GM12891 (cell line): Measurements from ENCODE around the gene PAGE1.

Experiments
- DNase-seq: peaks from one replicate; pipeline ENCODE4 v3.0.0; 2011; ENCODE audit warnings: low spot score; ENCODE audit not compliant: insufficient read length
- FAIRE-seq: peaks from 2 replicates; lab custom pipeline; 2011; peaks lifted over from hg19 to GRCh38; lab: Jason Lieb, UNC
- PAX5 ChIP-seq: IDR thresholded peaks from 2 replicates; pipeline ENCODE4 v1.6.1; 2011; ENCODE audit warnings: low read length, moderate library complexity, mild to moderate bottlenecking; ENCODE audit not compliant: insufficient read depth, severe bottlenecking
- POLR2A ChIP-seq: IDR thresholded peaks from 2 replicates; pipeline ENCODE4 v1.6.1; 2011; ENCODE audit warnings: low read depth, low read length, control low read depth
- POLR2AphosphoS5 ChIP-seq: IDR thresholded peaks from 2 replicates; pipeline ENCODE4 v1.6.1; 2011; ENCODE audit warnings: low read depth, low read length, control low read depth
- POU2F2 ChIP-seq: IDR thresholded peaks from 2 replicates; pipeline ENCODE4 v1.6.1; 2011; ENCODE audit warnings: low read depth, mild to moderate bottlenecking, control low read depth, low read length, moderate library complexity
- SPI1 ChIP-seq: IDR thresholded peaks from 2 replicates; pipeline ENCODE4 v1.6.1; 2011; ENCODE audit warnings: low read depth, low read length, control low read depth
- TAF1 ChIP-seq: IDR thresholded peaks from 2 replicates; pipeline ENCODE4 v1.6.1; 2011; ENCODE audit warnings: low read depth, low read length, control low read depth

The PAGE1 gene

DNA sequence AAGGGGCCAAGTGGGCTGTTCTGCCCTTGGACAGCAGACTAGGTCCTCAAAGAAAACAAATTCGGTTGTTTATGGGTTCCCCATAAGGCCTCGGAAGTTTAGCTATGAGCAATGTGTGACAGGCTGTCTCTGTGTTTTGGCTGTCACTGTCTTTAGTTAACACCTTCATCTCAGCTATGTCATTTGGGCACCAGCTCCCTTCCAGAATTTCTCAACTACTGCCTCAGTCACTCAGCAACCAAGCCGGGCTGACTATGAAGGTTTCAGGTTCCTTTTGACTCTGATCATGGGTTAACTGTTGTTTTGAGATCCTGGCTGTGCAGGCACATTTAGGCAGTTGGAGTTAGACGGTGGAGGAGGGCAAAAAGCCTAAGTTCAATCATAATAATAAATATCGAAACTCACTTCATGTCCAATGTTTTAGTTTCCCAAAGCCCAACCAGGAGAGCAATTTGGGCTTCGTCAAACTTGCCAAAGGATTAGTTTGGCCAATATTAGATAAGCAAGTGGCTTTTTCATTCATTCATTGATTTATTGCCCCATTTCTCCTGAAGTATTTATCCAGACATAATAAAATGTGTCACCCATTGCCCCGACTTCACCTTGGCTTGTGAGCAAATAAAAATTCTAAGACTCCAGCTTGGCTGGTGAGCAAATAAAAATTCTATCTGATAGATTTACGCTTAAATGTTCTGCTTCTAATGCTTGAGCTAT, 9.1 kb upstream of the PAGE1 start:
- TF ChIP-seq POU2F2 (no peak), PAX5 (no peak), POLR2AphosphoS5 (no peak), SPI1 (no peak), TAF1 (no peak), POLR2A (no peak)
- DNase-seq (no peak), FAIRE-seq (no peak)

- FAIRE-seq (no peak), DNase-seq (no peak)
- TF ChIP-seq TAF1 (no peak), POLR2AphosphoS5 (no peak), POU2F2 (no peak), SPI1 (no peak), POLR2A (no peak), PAX5 (no peak)
Observed at GRCh38 chrX:49701933-49702332, 6.1 kb upstream of the PAGE1 start.

DNA sequence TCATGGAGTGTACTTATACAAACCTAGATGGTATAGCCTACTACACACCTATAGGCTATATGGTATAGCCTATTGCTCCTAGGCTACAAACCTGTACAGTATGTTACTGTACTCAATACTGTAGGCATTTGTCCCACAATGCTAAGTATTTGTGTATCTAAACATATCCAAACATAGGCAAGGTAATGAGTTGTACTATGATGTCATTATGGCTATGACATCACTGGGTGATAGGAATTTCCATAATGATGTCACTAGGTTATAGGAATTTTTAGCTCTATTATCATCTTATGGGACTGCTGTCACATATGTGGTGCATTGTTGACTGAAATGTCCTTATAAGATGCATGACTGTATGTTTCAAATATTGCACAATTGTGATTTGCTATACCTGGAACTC, 5.5 kb upstream of the PAGE1 start:
- no peak for DNase-seq
- no peak for FAIRE-seq
- TF ChIP-seq POU2F2 = no peak
- TF ChIP-seq SPI1 = no peak
- no peak for TF ChIP-seq PAX5
- TF ChIP-seq POLR2A = no peak
- no peak for TF ChIP-seq TAF1
- no peak for TF ChIP-seq POLR2AphosphoS5

DNA sequence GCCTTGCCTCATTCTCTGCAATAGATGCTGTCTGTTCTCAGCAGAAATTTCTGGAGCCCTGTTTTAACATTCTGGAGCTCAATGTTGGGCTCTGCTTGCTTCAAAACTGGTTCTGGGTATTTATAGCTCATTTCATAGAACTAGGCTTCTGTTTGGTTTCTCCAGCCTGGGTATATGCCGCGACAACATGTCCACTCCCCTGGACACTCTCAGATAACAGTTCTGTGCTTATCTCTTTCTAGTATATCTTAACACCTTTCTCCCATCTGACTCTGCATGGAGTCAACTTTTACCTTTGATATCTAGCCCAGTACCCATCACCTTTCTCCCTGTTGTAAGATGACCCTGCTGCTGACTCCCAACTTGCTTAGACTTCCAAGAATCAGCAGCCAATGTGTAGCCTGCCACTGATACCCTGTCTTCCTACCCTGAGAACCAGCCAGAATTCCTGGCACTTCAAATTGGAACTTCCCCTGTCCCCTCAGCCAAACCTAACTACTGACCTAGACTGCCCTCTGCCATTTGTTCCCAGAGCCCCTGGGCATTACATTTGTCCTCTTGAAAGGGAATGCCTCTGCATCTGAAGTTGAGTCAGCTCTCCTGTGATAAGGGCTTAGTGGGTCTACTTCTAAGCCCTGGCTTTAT, 20.6 kb downstream of the PAGE1 start:
- no peak for FAIRE-seq
- no peak for DNase-seq
- no peak for TF ChIP-seq POLR2AphosphoS5
- TF ChIP-seq POU2F2 = no peak
- no peak for TF ChIP-seq PAX5
- TF ChIP-seq POLR2A = no peak
- TF ChIP-seq TAF1 = no peak
- TF ChIP-seq SPI1 = no peak

DNA sequence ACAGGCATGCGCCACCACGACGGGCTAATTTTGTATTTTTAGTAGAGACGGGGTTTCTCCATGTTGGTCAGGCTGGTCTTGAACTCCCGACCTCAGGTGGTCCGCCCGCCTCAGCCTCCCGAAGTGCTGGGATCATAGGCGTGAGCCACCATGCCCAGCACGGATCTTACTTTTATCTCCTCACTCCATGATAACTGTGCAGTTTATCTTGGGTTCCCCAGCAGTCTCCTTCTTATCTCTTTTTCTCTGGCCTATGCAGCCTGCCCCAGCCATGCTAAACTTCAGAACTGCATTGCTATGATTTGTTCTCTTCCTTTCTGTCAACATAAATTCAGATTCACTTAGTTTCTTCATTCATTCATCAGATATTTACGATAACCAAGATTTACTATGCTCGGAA, 22.4 kb downstream of the PAGE1 start:
- TF ChIP-seq TAF1 (no peak), POU2F2 (no peak), POLR2AphosphoS5 (no peak)

DNA sequence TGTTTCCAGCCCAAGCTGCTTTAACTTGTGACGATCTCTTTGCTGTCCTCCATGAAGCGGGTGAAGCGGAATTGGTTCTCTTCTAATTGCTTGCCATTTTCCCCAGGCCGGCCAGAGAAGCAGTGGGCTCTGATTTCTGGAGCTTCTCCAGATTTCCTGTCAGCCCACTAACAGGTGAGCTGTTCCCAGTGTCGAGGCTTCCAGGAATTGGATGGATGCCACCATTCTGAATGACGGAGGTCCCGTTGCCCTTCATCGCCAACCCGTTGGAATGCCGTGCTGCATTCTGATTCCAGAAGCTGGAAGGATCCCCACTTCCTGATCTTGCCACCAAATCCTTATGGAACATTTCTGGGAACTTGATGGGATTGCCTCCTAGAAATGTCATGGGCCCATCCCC, 31.0 kb downstream of the PAGE1 start:
- no peak for TF ChIP-seq PAX5
- TF ChIP-seq POU2F2 = no peak
- no peak for TF ChIP-seq SPI1
- no peak for TF ChIP-seq TAF1
- no peak for TF ChIP-seq POLR2A
- TF ChIP-seq POLR2AphosphoS5 = no peak
- FAIRE-seq (no peak), DNase-seq (no peak)

More for the DNA sequence above, 22.4 kb downstream of the PAGE1 start:
- FAIRE-seq = no peak
- DNase-seq = no peak

DNA sequence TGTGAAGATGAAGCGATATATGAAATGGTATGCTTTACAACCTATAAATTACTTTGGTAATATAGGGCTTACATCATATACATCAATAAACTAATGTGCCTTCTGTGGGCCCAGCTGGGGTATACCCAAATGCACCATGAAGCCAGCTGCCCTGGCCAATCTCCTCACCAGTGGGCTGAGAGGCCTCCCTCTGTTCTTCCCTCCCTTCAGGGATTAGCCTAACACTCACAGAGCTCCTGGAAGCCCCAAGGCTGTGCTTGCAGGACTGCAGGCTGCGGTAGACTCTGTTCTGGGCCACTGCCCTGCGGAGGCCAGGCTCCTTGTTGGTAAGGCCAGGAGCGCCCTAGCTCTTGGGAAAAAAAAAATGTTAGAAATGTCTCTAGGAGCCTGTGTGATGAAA, 33.9 kb downstream of the PAGE1 start:
- DNase-seq = no peak
- FAIRE-seq = no peak
- TF ChIP-seq PAX5 (no peak), POLR2AphosphoS5 (no peak), POLR2A (no peak), POU2F2 (no peak), SPI1 (no peak)

DNA sequence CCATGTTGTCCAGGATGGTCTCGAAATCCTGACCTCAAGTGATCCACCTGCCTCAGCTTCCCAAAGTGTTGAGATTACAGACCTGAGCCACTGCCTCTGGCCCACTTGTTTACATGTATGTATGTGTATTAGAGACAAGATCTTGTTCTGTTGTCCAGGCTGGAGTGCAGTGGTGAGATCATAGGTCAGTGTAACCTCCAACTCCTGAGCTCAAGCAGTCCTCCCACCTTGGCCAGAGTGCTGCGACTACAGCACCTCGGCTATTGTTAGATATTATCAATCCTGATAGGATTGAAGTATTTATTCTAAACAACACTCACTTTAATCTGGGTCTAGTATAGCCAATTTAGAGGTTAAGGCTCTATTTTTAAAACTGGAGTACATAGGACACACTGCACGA, 36.0 kb downstream of the PAGE1 start:
- FAIRE-seq (no peak), DNase-seq (no peak)
- TF ChIP-seq POLR2A (no peak), PAX5 (no peak), TAF1 (no peak), POU2F2 (no peak), SPI1 (no peak), POLR2AphosphoS5 (no peak)

GRCh38 chrX:49656533-49656932, 39.3 kb downstream of the PAGE1 start:
- DNase-seq (no peak), FAIRE-seq (no peak)
- TF ChIP-seq POLR2AphosphoS5 = no peak
- no peak for TF ChIP-seq POU2F2
- TF ChIP-seq POLR2A = no peak
- TF ChIP-seq TAF1 = no peak
- TF ChIP-seq SPI1 = no peak; the same call in 1 of the 2 replicates
- TF ChIP-seq PAX5 = no peak

DNA sequence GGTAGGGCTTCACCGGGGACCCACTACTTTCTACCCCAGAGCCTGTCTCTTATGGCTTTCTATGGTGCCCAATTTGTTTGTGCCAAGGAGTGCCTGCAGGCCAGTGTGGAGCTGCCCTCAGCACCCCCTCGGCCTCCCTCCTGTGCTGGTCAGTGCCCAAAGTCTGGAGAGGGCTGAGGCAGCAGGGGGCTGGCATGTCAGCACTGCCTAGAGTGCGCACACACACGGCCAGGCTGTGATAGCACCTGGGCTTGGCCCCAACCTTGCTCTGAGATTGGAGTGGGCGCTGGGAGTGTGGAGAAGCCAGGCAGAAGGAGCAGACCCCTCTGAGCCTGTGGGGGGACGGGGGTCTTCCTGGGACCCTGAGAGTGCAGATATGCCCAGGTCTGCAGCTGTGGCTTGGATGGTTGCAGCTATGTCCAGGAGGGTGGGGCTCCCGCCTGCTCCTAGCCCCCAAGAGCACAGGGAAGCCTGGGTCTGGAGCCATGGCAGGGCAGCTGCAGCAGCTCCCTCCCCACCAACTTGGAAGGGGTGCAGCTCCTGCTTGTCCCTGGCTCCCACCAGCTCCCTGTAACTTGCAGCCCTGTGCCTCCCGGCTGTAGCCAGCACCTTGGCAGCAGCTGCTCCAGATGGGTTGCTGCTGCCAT, 50.7 kb downstream of the PAGE1 start:
- FAIRE-seq = no peak
- TF ChIP-seq POLR2AphosphoS5 (no peak), TAF1 (no peak), SPI1 (no peak), PAX5 (no peak), POLR2A (no peak), POU2F2 (no peak)
- no peak for DNase-seq
